Endothelial cell of umbilical vein (primary cell): ENCODE measurements around the gene LITAF. TPM values are rescaled to one million over a fixed set of nuclear protein-coding genes. Genes with fewer than 3 reads are reported as not detected.

Experiments used
- BruUV-seq: library from RNA; stranded (reverse); fragments of 400-500 nt; replicated peaks from 2 replicates; lab custom pipeline; 2021; lab: Mats Ljungman, UMichigan
- CTCF ChIA-PET: fragments of 300-600, 350-600 bp; sonication (Branson Sonifier 250); formaldehyde crosslinking; loops from one replicate; lab custom pipeline; 2021; ENCODE audit warnings: antibody characterized with exemption, inconsistent platforms; lab: Charles Lee
- POLR2A ChIA-PET: fragments of 300-600, 350-600 bp; sonication (Branson Sonifier 250); formaldehyde crosslinking; loops from one replicate; lab custom pipeline; 2021; ENCODE audit warnings: antibody characterized with exemption, inconsistent platforms; lab: Charles Lee
- DNase-seq: peaks from one replicate; pipeline ENCODE4 v3.0.0-alpha.2; 2011; ENCODE audit warnings: low read depth, low spot score
- FAIRE-seq: peaks from 2 replicates; lab custom pipeline; 2011; peaks lifted over from hg19 to GRCh38; lab: Jason Lieb, UNC
- H2AFZ ChIP-seq: 2 replicates; pipeline ENCODE4 v1.6.0; 2012; ENCODE audit warnings: low read depth, low read length, control low read depth, inconsistent platforms
- H3K27ac ChIP-seq: 2 replicates; pipeline ENCODE4 v1.5.1; 2011; ENCODE audit warnings: low read depth, mild to moderate bottlenecking, control low read depth, low read length, moderate library complexity; ENCODE audit not compliant: insufficient read depth
- H3K27me3 ChIP-seq, 2 experiments: 2 replicates each; pipeline versions ENCODE4 v1.6.0 to v1.6.1; 2011; ENCODE audit warnings: low read length in 2 of 2, mixed read lengths in 1 of 2; ENCODE audit not compliant: control insufficient read depth in 2 of 2, insufficient read depth in 2 of 2
- H3K36me3 ChIP-seq, 2 experiments: 2 replicates in 1 of 2; 3 replicates in 1 of 2; pipeline ENCODE4 v1.5.1; 2011; ENCODE audit warnings: low read length in 2 of 2, mild to moderate bottlenecking in 1 of 2, moderate library complexity in 1 of 2; ENCODE audit not compliant: control insufficient read depth in 2 of 2, insufficient read depth in 2 of 2; ENCODE audit errors: extremely low read depth in 1 of 2
- H3K4me1 ChIP-seq: 3 replicates; pipeline ENCODE4 v1.5.1; 2011; ENCODE audit warnings: mild to moderate bottlenecking, low read length; ENCODE audit not compliant: control insufficient read depth, insufficient read depth; ENCODE audit errors: extremely low read depth
- H3K4me2 ChIP-seq: 2 replicates; pipeline ENCODE4 v1.6.1; 2011; ENCODE audit warnings: low read length, control low read depth, mixed read lengths; ENCODE audit not compliant: insufficient read depth
- H3K4me3 ChIP-seq, 3 experiments: fragments of 200-600 bp in 1 of 3; sonication (generic), shearing (Covaris generic) in 1 of 3; replicated peaks in 1 of 3; 2 replicates each; pipeline ENCODE4 v1.5.1; 2011 to 2016; ENCODE audit warnings: control low read depth in 3 of 3, low read length in 3 of 3, mild to moderate bottlenecking in 2 of 3, inconsistent platforms in 1 of 3, low read depth in 1 of 3, moderate library complexity in 1 of 3; ENCODE audit not compliant: insufficient read depth in 1 of 3
- H3K79me2 ChIP-seq: 2 replicates; pipeline ENCODE4 v1.6.0; 2012; ENCODE audit warnings: low read length, inconsistent platforms; ENCODE audit not compliant: control insufficient read depth, insufficient read depth
- H3K9ac ChIP-seq: replicated peaks from 2 replicates; pipeline ENCODE3; 2011; ENCODE audit warnings: low read length, control low read depth; ENCODE audit not compliant: insufficient read depth; ENCODE audit errors: extremely low read depth
- H3K9me1 ChIP-seq: replicated peaks from 3 replicates; pipeline ENCODE4 v1.6.0; 2011; ENCODE audit warnings: mild to moderate bottlenecking, low read length; ENCODE audit not compliant: control insufficient read depth, insufficient read depth; ENCODE audit errors: extremely low read depth
- H3K9me3 ChIP-seq: replicated peaks from 2 replicates; pipeline ENCODE4 v1.5.1; 2012; ENCODE audit warnings: low read length, inconsistent platforms; ENCODE audit not compliant: control insufficient read depth, insufficient read depth
- H4K20me1 ChIP-seq: replicated peaks from 2 replicates; pipeline ENCODE3; 2011; ENCODE audit warnings: mild to moderate bottlenecking, low read length; ENCODE audit not compliant: control insufficient read depth, insufficient read depth; ENCODE audit errors: extremely low read depth
- CTCF ChIP-seq, 2 donors: IDR thresholded peaks; 1 replicate in 1 of 2; 2 replicates in 1 of 2; pipeline ENCODE4 v1.5.1; 2011; ENCODE audit warnings: low read length in 2 of 2, mild to moderate bottlenecking in 2 of 2, moderate library complexity in 2 of 2, control low read depth in 1 of 2, inconsistent platforms in 1 of 2, low read depth in 1 of 2; ENCODE audit not compliant: insufficient read depth in 1 of 2; ENCODE audit errors: extremely low read depth in 1 of 2
- EZH2 ChIP-seq: IDR thresholded peaks from 2 replicates; pipeline ENCODE4 v1.6.1; 2012; ENCODE audit warnings: borderline replicate concordance, low read depth, mild to moderate bottlenecking, moderate library complexity, low read length, inconsistent platforms; ENCODE audit not compliant: severe bottlenecking
- FOS ChIP-seq: IDR thresholded peaks from 2 replicates; pipeline ENCODE4 v1.6.1; 2011; ENCODE audit warnings: mild to moderate bottlenecking, low read length, moderate library complexity, borderline replicate concordance; ENCODE audit not compliant: insufficient read depth
- GATA2 ChIP-seq: IDR thresholded peaks from 2 replicates; pipeline ENCODE4 v1.7.0; 2011; ENCODE audit warnings: low read depth, mild to moderate bottlenecking, moderate library complexity, mixed read lengths, low read length; ENCODE audit not compliant: insufficient read length, insufficient read depth
- JUN ChIP-seq: IDR thresholded peaks from 2 replicates; pipeline ENCODE4 v1.6.1; 2011; ENCODE audit warnings: borderline replicate concordance, low read depth; ENCODE audit not compliant: insufficient read length, insufficient read depth
- MAX ChIP-seq: IDR thresholded peaks from 2 replicates; pipeline ENCODE4 v1.6.1; 2011; ENCODE audit not compliant: insufficient read depth, insufficient read length
- MYC ChIP-seq: IDR thresholded peaks from one replicate; pipeline ENCODE4 v1.6.1; 2011; ENCODE audit warnings: mild to moderate bottlenecking, low read depth, low read length
- POLR2A ChIP-seq: IDR thresholded peaks from 2 replicates; pipeline ENCODE4 v1.6.1; 2012; ENCODE audit warnings: low read depth, mild to moderate bottlenecking, control low read depth, low read length
- POLR2AphosphoS5 ChIP-seq: IDR thresholded peaks from 2 replicates; pipeline ENCODE4 v1.6.1; 2012; ENCODE audit warnings: low read depth, mild to moderate bottlenecking, control low read depth, low read length, moderate library complexity; ENCODE audit not compliant: insufficient read depth
- dilution Hi-C: fragments of 300-500 bp; cut with MboI; formaldehyde crosslinking; loops from one replicate; pipeline ENCODE4 v1.15.0; 2019; ENCODE audit warnings: low sequenced_read_pairs; ENCODE audit not compliant: extremely low pct_ligation_motif_present
- intact Hi-C: fragments of 100-400 bp; cut with micrococcal nuclease; formaldehyde crosslinking; loops from one replicate; pipeline ENCODE4 v1.10.0; 2022
- polyA plus RNA-seq, 4 experiments: library from polyadenylated mRNA; depleted of rRNA in 3 of 4; stranded (reverse) in 3 of 4; unstranded in 1 of 4; fragments of >200 nt; gene quantifications; 2 replicates each; pipeline versions ENCODE4 v1.2.1 to v1.2.3, GENCODE V29; 2011 to 2012; ENCODE audit warnings: missing spikeins in 1 of 4
- total RNA-seq: library from RNA; stranded (reverse); gene quantifications from 2 replicates; pipeline ENCODE4 v1.2.3, GENCODE V29; 2021

LITAF gene
- total and polyA plus RNA-seq, 2 donors (not counting 3 experiments of a cell fraction or from before 2014, with no cell fraction given), result 15.2 to 27.2 TPM

- no peaks in the 10 kb centered on the region for H3K9me3 ChIP-seq
- peaks cover 1 to 4% of the 10 kb centered on the region in 2 experiments for H3K27me3 ChIP-seq
- BruUV-seq, result no TSS peak
- no peaks in the 10 kb centered on the region for H4K20me1 ChIP-seq
- DNase-seq (no peak), FAIRE-seq (no peak)
- H3K9me1 ChIP-seq, result no peaks in the 10 kb centered on the region
- H3K4me2 ChIP-seq, result no peak overlapping the region
- H3K27ac ChIP-seq, result no peak overlapping the region
- ChIA-PET POLR2A (no interaction called here), CTCF (interaction anchor here (0.7 to 2.0 kb wide), 3 partner anchors 9 to 1589 kb away, joined by 3 to 9 read pairs (median 3); no protein-coding TSS in a partner anchor)
- no peaks in the 10 kb centered on the region for H3K79me2 ChIP-seq
- no peak overlapping the region for H2AFZ ChIP-seq
- no peak overlapping the region for H3K4me3 ChIP-seq
- dilution Hi-C loops, result no loop called here
- H3K9ac ChIP-seq, result no peak overlapping the region
- intact Hi-C loops, result no loop called here
- H3K4me1 ChIP-seq, result peaks cover 5% of the 10 kb centered on the region
- TF ChIP-seq MYC (no peak), EZH2 (no peak), MAX (no peak), POLR2A (no peak), FOS (no peak), CTCF (IDR thresholded peaks at IDR 0.05; ENCODE audit: extremely low read depth in 1 of 2, insufficient read depth in 1 of 2, low read depth in 1 of 2, low read length in 2 of 2) (no peak), GATA2 (no peak), POLR2AphosphoS5 (no peak), JUN (no peak)
- H3K36me3 ChIP-seq, result no peaks in the 10 kb centered on the region
Observed at GRCh38 chr16:11582157-11582814, 4.4 kb downstream of the LITAF start.
